Measurements from ENCODE around the gene CNOT3. TPM values are rescaled to one million over a fixed set of nuclear protein-coding genes. Genes with fewer than 3 reads are reported as not detected.
A peak's percentile ranks its signal among the peaks of the same experiment; 100 is the strongest.

Gene CNOT3
- total and polyA plus RNA-seq, 2 of the 13 experiments (the other 11 are each of a cell fraction or from before 2014, with no cell fraction given): 4.3 to 5.8 TPM

DNA sequence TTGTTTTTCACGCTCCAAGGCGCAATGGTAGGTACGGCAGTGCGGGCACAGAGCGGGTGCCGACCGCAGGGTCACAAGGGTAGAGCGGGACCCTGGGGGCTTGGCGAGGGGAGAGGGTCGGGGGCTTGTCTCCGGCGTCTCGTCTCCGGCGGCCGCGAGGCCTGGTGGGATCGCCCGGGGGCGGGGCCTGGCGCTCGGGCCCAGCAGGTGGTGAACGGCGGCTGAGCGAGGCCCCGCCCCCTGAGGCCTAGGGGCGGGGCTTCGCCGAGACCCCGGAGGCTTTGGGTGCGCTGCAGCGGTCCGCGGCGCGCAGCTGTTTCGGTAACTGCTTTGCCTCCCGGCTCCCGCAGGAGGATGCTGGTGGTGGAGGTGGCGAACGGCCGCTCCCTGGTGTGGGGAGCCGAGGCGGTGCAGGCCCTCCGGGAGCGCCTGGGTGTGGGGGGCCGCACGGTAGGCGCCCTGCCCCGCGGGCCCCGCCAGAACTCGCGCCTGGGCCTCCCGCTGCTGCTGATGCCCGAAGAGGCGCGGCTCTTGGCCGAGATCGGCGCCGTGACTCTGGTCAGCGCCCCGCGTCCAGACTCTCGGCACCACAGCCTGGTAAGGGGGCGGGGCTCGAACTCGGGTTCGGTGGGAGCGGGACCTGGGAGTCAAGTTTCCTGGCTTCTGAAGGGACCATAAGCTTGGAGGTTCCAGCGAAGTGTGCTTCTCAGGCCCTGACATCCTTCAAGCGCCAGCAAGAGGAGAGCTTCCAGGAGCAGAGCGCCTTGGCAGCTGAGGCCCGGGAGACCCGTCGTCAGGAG is 53.6 kb downstream of the CNOT3 start, which contains the start of gene TSEN34 (continued):
- TF ChIP-seq, protein P1, sequence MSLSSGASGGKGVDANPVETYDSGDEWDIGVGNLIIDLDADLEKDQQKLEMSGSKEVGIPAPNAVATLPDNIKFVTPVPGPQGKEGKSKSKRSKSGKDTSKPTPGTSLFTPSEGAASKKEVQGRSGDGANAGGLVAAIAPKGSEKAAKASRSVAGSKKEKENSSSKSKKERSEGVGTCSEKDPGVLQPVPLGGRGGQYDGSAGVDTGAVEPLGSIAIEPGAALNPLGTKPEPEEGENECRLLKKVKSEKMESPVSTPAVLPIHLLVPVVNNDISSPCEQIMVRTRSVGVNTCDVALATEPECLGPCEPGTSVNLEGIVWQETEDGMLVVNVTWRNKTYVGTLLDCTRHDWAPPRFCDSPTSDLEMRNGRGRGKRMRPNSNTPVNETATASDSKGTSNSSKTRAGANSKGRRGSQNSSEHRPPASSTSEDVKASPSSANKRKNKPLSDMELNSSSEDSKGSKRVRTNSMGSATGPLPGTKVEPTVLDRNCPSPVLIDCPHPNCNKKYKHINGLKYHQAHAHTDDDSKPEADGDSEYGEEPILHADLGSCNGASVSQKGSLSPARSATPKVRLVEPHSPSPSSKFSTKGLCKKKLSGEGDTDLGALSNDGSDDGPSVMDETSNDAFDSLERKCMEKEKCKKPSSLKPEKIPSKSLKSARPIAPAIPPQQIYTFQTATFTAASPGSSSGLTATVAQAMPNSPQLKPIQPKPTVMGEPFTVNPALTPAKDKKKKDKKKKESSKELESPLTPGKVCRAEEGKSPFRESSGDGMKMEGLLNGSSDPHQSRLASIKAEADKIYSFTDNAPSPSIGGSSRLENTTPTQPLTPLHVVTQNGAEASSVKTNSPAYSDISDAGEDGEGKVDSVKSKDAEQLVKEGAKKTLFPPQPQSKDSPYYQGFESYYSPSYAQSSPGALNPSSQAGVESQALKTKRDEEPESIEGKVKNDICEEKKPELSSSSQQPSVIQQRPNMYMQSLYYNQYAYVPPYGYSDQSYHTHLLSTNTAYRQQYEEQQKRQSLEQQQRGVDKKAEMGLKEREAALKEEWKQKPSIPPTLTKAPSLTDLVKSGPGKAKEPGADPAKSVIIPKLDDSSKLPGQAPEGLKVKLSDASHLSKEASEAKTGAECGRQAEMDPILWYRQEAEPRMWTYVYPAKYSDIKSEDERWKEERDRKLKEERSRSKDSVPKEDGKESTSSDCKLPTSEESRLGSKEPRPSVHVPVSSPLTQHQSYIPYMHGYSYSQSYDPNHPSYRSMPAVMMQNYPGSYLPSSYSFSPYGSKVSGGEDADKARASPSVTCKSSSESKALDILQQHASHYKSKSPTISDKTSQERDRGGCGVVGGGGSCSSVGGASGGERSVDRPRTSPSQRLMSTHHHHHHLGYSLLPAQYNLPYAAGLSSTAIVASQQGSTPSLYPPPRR (CRISPR knock-in tag; IDR thresholded peaks at IDR 0.05; ENCODE audit: borderline replicate concordance): 0 out of 2 replicates have a peak, but pooled peaks have one; percentile 44
- TF ChIP-seq, protein P2, sequence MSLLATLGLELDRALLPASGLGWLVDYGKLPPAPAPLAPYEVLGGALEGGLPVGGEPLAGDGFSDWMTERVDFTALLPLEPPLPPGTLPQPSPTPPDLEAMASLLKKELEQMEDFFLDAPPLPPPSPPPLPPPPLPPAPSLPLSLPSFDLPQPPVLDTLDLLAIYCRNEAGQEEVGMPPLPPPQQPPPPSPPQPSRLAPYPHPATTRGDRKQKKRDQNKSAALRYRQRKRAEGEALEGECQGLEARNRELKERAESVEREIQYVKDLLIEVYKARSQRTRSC (CRISPR knock-in tag; IDR thresholded peaks at IDR 0.05; ENCODE audit: low read depth): no peak
- TF ChIP-seq KAT2B (IDR thresholded peaks at IDR 0.05; ENCODE audit: borderline replicate concordance, low read depth, low read length) (no peak), ZNF772 (CRISPR knock-in tag; IDR thresholded peaks at IDR 0.05) (peak; percentile 24; the same call in 1 of the 2 replicates), SRSF1 (optimal IDR thresholded peaks at IDR 0.05; ENCODE audit: low read depth, low read length) (peak; percentile 60), HNRNPK (IDR thresholded peaks at IDR 0.05; ENCODE audit: low read depth, low read length, poor library complexity, severe bottlenecking) (peak; percentile 81), THYN1 (CRISPR knock-in tag; IDR thresholded peaks at IDR 0.05; ENCODE audit: borderline replicate concordance, low read depth) (no peak), MEF2D (CRISPR knock-in tag; IDR thresholded peaks at IDR 0.05) (peak; percentile 43; the same call in 1 of the 2 replicates), DMAP1 (CRISPR knock-in tag; IDR thresholded peaks at IDR 0.05) (no peak), ZNF724P (CRISPR knock-in tag; IDR thresholded peaks at IDR 0.05; ENCODE audit: borderline replicate concordance) (peak; percentile 68; the same call in 1 of the 2 replicates)
- TF ChIP-seq, protein P3, sequence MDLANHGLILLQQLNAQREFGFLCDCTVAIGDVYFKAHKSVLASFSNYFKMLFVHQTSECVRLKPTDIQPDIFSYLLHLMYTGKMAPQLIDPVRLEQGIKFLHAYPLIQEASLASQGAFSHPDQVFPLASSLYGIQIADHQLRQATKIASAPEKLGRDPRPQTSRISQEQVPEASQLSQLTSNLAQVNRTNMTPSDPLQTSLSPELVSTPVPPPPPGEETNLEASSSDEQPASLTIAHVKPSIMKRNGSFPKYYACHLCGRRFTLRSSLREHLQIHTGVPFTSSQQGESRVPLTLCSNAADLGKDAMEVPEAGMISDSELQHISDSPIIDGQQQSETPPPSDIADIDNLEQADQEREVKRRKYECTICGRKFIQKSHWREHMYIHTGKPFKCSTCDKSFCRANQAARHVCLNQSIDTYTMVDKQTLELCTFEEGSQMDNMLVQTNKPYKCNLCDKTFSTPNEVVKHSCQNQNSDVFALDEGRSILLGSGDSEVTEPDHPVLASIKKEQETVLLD (CRISPR knock-in tag; IDR thresholded peaks at IDR 0.05; ENCODE audit: low read depth): peak; percentile 44; the same call in 1 of the 2 replicates
- TF ChIP-seq, protein P4, sequence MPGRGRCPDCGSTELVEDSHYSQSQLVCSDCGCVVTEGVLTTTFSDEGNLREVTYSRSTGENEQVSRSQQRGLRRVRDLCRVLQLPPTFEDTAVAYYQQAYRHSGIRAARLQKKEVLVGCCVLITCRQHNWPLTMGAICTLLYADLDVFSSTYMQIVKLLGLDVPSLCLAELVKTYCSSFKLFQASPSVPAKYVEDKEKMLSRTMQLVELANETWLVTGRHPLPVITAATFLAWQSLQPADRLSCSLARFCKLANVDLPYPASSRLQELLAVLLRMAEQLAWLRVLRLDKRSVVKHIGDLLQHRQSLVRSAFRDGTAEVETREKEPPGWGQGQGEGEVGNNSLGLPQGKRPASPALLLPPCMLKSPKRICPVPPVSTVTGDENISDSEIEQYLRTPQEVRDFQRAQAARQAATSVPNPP (CRISPR knock-in tag; IDR thresholded peaks at IDR 0.05): no peak
- TF ChIP-seq, protein P5, sequence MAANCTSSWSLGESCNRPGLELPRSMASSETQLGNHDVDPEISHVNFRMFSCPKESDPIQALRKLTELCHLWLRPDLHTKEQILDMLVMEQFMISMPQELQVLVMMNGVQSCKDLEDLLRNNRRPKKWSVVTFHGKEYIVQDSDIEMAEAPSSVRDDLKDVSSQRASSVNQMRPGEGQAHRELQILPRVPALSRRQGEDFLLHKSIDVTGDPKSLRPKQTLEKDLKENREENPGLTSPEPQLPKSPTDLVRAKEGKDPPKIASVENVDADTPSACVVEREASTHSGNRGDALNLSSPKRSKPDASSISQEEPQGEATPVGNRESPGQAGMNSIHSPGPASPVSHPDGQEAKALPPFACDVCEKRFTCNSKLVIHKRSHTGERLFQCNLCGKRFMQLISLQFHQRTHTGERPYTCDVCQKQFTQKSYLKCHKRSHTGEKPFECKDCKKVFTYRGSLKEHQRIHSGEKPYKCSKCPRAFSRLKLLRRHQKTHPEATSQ (CRISPR knock-in tag; IDR thresholded peaks at IDR 0.05; ENCODE audit: borderline replicate concordance): 0 out of 2 replicates have a peak, but pooled peaks have one; percentile 46
- TF ChIP-seq, protein P6, sequence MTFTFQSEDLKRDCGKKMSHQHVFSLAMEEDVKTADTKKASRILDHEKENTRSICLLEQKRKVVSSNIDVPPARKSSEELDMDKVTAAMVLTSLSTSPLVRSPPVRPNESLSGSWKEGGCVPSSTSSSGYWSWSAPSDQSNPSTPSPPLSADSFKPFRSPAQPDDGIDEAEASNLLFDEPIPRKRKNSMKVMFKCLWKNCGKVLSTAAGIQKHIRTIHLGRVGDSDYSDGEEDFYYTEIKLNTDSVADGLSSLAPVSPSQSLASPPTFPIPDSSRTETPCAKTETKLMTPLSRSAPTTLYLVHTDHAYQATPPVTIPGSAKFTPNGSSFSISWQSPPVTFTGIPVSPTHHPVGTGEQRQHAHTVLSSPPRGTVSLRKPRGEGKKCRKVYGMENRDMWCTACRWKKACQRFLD (CRISPR knock-in tag; IDR thresholded peaks at IDR 0.05; ENCODE audit: borderline replicate concordance): no peak

All from HepG2 (cell line).